ENCODE measurements around the gene ZNF732.
"Not testable (repeated sequence)": the region's sequence is repeated elsewhere in the genome, so short reads cannot be mapped to it uniquely, and the experiment has no call there.

The ZNF732 gene

DNA sequence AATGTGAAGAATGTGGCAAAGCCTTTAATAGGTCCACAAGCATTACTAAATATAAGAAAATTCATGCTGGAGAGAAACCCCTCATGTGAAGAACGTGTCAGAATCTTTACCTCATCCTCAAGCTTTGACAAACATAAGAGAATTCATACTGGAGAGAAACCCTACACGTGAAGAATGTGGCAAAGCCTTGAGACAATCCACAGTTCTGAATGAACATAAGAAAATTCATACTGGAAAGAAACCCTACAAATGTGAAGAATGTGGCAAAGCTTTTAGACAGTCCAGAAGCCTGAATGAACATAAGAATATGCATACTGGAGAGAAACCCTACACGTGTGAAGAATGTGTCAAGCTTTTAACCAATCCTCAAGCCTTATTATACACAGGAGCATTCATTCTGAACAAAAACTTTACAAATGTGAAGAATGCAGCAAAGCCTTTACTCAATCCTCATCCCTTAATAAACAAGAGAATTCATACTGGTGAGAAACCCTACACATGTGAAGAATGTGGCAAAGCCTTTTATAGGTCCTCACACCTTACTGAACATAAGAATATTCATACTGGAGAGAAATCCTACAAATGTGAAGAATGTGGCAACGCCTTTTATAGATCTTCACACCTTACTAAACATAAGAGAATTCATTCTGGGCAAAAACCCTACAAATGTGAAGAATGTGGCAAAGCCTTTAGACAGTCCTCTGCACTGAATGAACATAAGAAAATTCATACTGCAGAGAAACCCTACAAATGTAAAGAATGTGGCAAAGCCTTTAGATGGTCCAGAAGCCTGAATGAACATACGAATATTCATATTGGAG lies 51.1 kb downstream of the ZNF732 start:
- DNase-seq (ENCODE audit: low read depth): no peak

DNA sequence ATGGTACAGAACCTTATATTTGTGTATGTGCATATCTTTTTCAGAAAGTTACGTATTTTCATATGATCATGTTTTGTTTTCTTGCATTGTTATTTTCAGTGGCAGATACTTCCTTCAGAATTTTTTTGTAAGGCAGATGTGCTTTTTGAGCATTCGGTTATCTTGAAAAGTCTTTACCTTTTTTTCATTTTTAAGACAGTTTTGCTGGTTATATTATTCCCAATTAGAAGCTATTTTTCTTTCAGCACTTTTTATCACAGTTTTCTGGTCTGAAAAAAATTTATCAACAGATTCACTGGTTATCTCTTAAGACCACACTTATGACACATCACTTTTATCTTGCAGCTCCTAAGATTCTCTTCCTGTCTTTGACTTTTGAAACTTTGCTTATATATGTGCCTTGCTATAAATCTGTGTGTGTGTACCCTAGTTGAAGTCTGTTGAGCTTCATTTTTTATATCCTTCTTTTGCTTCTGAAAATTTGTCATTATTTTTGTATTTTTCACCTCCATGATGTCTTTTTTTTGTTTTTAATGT lies 53.1 kb downstream of the ZNF732 start:
- no peak for DNase-seq (ENCODE audit: low read depth)

DNA sequence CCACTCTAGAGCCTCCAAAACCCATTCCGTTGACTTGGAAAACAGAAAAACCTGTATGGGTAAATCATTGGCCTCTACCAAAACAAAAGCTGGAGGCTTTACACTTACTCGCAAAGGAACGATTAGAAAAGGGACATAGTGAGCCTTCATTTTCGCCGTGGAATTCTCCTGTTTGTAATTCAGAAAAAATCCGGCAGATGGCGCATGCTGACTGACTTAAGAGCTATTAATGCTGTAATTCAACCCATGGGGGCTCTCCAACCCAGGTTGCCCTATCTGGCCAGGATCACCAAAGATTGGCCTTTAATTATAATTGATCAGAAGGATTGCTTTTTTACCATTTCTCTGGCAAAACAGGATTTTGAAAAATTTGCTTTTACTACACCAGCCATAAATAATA lies 60.8 kb downstream of the ZNF732 start:
- peak; percentile 13 for DNase-seq (ENCODE audit: low read depth)

DNA sequence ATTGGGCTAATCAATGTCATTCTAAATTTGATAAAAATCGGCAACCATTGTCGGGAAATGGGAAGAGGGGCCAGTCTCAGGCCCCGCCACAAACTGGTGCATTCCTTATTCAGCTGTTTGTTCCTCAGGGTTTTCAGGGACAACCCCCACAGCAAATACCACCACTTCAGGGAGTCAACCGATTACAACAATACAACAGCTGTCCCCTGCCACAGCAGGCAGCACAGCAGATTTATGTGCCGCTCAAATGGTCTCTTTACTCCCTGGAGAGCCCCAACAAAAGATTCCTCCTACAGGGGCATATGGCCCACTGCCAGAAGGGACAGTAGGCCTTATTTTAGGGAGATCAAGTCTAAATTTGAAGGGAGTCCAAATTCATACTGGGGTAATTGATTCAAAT lies 61.8 kb downstream of the ZNF732 start:
- DNase-seq (ENCODE audit: low read depth): no peak

DNA sequence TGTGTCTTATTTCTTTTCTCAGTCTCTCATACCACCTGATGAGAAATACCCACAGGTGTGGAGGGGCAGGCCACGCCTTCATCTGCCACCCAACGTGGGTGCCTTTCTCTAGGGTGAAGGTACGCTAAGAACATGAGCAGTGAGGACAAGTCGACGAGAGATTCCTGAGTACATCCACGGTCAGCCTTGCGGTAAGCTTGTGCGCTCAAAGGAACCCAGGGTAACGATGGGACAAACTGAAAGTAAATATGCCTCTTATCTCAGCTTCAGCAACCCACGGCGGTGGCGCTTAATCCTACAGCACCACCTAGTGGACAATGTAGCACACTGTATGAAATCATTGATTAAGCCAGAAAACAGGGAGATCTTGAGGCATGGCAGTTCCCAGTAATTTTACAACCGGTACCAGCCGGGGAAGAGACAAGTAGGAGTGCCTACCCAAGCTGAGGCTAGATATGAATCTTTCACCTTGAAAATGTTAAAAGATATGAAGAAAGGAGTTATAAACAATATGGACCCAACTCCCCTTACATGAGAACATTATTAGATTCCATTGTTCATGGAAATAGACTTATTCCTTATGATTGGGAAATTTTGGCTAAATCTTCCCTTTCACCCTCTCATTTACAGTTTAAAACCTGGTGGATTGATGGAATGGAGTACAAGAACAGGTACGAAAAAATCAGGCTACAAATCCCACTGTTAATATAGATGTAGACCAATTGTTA lies 63.0 kb downstream of the ZNF732 start:
- peak; percentile 41 for DNase-seq (ENCODE audit: low read depth)

DNA sequence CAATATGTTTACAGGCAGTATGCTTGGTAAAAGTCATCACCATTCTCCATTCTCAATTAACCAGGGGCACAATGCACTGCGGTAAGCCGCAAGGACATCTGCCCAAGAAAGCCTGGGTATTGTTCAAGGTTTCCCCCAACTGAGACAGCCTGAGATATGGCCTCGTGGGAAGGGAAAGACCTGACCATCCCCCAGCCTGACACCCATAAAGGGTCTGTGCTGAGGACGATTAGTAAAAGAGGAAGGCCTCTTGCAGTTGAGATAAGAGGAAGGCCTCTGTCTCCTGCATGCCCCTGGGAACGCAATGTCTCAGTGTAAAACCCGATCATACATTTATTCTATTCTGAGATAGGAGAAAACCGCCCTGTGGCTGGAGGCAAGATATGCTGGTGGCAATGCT lies 63.9 kb downstream of the ZNF732 start:
- not testable (repeated sequence) for DNase-seq (ENCODE audit: low read depth)

DNA sequence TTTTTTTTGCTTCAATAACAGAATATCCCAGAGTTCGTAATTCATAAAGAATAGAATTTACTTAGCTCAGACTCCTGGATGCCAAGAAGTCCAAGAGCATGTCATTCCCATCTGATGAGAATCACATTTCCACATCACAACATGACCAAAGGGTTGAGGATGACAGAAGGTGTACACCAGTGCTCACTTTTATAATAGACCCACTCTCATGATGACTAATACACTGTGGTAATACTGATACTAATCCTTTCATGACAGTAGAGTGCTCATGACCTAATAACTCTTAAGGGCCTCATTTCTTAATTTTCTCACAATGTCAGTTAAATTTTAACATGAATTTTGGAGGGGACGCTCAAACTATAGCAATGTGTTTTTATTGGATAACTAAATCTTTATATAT lies 69.2 kb downstream of the ZNF732 start:
- DNase-seq (ENCODE audit: low read depth): no peak

DNA sequence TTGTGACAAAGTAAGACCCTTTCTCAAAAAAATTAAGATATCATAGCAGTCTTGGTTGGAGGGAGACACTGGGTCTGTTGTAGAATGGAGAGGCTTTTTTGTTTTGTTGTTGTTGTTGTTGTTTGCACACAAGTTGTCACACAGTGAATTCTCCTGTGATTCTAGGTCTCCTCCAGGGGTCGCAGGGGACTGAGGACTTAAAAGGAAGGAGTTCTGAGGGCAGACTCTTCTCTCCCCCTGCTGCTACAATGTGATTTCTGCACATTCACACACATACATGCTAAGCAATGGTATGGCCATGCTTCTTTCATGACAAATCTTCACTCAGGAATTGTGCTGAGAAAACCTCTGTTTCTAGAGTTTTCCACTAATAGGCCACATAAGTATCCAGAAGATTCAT lies 71.1 kb downstream of the ZNF732 start:
- no peak for DNase-seq (ENCODE audit: low read depth)

DNA sequence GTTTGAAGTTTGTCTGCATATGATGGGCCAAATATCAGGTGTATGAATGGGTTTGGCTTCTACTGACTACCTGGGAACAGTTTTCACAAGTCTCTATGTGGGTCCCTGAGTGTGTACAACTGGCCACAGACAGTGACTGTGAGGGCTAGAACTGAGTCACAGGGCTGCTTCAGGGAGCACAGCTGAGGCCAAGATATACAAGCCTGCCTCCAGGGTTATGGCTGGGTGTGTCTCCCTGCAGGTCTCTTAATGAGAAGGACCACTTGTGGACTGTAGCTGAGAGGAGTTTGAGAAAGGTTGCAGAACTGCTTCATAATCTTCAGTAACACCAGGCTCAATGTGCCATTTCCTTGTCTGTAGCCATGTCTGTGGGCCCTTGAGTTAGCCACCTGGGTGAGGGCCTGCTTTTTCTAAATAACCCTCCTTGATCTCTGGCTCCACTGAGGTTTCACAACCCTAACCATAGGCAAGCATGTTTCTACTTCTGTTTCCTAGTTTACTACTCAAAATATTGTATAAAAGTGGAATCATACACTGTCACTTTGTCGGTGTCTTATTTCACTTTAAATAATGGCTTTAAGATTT lies 81.3 kb downstream of the ZNF732 start:
- DNase-seq (ENCODE audit: low read depth): no peak

Measured in activated T-helper 9 cell treated with anti-CD3 and anti-CD28 coated beads, Interleukin-2, amount 50 U/mL, for 16 hours (primary cell).